ACHN (cell line): Measurements from ENCODE around the gene AGPAT4.
A peak's percentile ranks its signal among the peaks of the same experiment; 100 is the strongest.

Experiments
- DNase-seq: peaks from one replicate; pipeline ENCODE4 v3.0.0-alpha.2; 2015
- in situ Hi-C: cut with HindIII; loops from 2 replicates; pipeline ENCODE4 v1.10.0; 2017; ENCODE audit warnings: low sequenced_read_pairs, low pct_ligation_motif_present, low pct_unique_long_range_greater_than_20kb

AGPAT4 gene

DNA sequence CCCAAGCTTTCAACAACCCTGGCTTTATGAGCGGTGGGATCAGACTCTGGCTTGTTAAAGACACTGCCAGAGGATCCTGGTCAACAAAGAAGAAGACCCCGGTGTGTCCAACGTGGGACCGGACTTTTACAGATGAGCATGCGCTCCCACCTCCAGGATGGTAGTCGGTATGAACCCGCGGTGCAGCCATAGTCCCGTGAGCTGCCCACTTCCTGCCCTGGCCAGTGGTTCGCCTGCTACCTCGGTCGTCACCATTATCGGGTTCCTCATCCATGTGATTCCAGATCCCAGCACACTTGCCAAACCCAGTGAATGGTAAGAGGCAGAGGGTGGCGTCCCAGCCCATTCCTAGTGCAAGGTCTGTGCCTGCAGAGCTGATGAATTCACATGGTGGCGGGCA lies 112.7 kb downstream of the AGPAT4 start:
- DNase-seq = no peak
- in situ Hi-C loops = no loop called here

DNA sequence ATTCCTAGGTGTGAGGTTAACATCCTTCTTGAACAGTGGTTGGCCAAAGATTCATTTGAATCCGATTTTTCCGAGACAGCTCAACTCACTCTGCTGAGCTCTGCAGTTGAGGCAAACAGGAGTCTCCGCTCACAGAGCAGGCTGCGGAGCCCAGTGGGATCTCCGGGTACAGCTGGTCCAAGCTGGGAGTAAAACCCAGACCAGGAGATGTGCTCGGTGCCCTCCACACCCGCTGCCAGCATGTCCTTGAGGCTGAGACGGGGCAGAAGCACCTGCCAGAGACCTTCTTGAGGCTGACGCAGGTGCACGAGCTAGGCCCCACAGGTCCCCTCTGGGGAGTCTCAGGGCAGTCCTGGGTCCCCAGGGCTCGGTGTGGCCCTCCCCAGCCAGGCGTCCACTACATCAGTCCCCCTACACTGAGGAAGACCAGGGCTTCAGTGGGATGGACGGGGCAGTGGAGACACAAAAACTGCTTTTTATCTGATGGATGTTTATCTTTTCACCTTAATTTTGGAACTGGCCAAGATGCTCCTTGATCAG lies 119.0 kb downstream of the AGPAT4 start:
- in situ Hi-C loops = no loop called here
- no peak for DNase-seq

DNA sequence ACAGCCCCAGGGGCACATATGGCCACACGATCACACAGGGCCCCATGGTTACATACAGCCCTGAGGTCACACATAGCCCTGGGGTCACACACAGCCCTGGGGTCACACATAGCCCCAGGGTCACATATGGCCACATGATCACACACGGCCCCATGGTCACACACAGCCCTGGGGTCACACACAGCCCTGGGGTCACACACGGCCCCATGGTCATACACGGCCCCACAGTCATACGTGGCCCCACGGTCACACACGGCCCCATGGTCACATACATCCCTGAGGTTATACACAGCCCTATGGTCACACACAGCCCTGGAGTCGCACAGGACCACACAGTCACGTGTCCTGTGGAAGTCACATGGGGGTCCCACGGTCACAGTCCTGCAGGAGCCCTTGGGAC lies 120.1 kb downstream of the AGPAT4 start:
- in situ Hi-C loops = no loop called here
- DNase-seq = no peak

DNA sequence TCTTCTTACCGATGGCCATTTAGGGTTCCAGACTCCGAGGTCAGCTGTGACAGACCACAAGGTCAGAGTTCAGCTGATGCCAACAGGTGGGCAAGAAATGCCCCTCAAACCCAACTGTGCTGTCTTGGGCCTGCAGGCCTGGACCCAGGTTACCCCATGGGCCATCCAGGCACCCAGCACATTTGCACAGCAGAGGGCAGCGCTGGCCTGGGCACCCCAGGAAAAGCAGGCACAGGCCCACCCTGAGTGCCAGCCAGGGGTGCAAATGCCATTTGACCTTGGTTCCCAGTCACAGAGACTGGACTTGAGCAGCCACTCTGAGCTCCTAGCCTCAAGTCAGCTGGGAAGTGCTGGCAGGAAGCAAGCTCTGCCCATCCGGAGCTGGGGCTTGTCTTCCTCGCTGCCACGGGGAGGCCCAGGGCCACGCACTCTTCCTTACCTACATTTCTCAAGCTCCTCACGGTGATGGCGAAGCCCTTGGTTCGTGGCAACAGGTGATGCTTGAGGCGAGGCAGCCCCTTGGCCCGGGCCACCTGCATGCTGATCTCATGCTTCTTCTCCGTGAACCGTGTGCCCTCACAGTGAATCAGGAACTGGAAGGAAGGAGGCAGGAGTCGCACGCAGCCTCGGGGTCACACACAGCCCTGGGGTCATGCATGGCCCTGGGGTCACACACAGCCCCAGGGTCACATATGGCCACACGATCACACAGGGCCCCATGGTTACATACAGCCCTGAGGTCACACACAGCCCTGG lies 120.8 kb downstream of the AGPAT4 start:
- in situ Hi-C loops = no loop called here
- DNase-seq = peak; percentile 11

DNA sequence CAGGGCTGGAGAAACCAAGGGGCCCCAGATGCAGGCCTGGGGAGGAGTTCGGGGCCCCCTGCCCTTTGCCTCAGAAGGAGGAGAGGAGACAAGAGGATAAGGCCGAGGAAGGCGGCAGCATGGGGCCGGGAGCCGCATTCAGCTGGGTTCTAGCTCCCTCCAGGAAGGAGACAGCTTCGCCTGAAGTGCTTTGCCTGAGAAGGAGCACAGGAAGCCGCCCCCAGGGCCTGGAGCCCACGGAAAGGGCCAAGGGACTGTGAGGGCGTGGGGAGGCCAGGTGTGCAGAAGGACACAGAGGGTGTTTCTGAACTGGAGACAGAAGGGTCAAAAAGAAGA lies 121.4 kb downstream of the AGPAT4 start:
- in situ Hi-C loops = no loop called here

DNA sequence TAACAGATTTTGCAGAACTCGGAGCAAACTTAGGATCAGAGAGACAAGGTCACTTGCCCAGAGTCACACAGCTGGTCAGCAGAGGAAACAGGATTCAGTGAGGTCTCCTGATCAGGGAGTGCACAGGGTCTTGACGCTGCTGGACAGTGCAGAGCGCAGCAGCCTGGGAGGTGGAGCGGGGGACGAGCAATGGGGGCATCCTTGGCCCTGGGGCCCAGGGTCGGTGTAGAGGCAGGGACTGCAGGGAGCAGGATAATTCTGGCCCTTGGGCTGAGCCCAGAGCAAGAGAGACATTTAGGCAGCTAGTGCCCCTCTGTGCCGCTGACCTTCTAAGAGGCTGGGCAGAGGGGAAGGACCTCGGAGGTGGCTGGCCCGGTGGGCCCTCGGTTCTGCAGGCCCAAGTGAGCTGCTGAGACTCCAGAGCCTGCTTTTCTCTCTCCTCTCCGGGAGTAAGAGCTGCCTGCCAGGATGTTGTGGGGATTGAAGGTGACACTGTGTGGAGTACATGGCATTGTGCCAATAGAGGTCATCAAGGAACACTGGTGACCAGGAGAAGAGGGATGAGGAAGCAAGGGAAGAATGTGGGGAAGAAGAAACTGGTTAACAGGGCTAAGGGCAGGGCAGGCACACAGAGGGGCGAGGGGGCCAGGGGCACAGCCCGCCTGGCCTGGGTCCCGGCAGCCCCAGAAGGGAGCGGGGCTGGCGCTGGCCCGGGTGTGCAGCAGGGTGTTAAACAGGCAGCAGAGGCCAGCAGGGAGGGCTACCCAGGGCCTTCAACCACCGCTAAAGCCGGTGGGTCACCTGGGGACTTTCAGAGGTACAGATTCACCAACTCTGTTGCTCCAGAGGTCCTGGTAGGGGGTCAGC lies 122.0 kb downstream of the AGPAT4 start:
- no peak for DNase-seq
- in situ Hi-C loops = no loop called here

More for the DNA sequence above, 121.4 kb downstream of the AGPAT4 start:
- no peak for DNase-seq

DNA sequence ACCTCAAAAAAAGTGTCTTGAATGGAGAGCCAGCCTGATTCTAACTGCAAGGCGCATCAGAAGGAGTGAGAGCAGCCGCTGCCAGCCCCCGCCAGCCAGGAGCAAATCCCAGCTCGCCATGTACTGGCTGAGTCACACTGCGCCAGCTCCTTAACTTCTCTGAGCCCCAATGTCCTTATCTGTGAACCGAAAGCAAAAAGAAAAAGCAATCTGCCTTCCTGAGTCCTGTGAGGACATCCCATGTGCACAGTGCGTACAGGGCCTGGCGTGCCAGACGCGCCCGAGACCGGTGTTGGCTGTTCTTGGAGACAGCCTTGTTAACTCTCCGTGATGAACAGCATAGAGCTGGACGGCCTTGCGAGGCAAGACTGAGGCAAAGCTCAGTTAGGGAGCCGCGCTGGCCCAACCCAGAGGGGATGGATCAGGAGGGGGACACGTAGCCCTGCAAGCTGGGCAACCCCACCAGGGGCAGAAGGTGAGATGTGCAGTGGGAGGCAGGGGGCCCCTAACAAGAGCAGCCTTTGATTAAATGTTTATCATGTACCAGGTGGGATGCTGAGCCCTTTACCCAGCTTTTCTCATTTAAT lies 122.7 kb downstream of the AGPAT4 start:
- no peak for DNase-seq
- in situ Hi-C loops = no loop called here

DNA sequence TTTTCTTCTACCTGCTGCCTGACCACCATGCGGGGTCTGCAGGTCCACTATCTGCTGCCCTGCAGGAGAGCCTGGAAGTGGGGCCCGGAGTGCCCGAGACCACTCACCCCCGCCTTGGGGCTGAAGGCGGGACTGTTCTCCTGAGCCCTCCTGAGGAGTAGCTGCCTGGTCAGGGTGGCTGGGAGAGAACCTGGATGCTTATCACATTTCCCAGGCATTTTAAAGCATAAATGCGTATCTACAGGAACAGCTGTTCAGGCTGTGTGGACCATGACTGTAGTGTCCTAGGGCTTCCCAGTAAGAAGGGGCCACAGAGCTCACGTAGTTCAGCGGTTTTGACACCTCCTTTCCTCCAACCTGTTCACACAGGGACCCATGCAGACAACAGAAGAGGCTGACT lies 123.3 kb downstream of the AGPAT4 start:
- in situ Hi-C loops = no loop called here
- DNase-seq = no peak

DNA sequence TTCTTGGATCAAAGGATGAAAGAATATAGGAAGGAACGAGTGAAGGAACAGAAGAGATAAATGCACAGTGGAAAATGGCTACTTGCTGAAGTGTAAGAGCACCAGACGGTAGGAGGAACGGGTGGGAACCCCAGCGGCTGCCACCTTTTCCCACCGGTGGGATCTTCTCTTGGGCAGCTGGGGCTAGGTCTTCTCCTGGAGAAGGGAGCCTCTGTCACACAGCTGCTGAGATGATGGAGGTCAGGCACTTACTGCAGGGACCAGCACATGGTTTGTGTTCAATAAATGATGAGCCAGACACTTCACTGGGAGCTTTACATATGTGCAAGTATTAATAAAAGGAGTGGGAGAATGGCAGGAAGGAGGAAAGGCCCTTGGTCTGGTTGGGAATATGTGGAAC lies 123.7 kb downstream of the AGPAT4 start:
- in situ Hi-C loops = no loop called here

DNA sequence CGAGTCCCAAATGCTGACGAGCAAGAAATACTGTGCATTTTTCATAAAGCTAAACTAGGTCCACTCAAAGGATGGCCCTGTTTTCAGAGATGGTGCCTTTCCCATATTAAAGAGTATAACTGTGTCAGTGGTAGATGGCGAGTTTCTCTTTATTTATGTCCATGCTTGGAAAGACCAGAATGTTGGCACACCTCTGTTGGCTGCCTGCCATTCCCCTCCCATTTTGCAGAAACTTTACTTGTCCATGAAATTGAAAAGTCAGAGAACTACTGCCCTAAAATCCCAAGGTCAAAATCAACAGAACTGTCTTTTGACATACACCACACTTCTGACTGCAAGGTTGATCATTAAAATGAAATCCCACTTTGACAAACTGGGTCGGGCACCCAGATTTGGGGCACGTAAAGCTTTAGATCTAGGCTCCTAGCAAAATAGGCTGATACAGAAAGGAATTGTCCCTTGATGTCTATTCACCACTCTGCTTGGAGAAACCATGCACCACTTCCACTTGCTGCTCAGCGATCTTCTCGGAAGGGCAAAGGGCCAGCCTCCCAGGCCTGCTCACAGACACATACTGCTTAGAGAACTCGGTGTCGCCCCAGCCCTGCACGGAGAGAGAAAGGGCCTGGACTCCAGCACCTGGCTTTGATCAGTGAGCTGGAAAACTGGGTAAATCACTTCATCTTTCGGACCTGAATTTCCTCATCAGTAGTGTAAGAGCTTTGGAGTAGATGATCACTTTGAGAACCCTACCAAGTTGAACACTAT lies 130.0 kb downstream of the AGPAT4 start:
- in situ Hi-C loops = no loop called here
- no peak for DNase-seq

More for the DNA sequence above, 123.7 kb downstream of the AGPAT4 start:
- DNase-seq = no peak

DNA sequence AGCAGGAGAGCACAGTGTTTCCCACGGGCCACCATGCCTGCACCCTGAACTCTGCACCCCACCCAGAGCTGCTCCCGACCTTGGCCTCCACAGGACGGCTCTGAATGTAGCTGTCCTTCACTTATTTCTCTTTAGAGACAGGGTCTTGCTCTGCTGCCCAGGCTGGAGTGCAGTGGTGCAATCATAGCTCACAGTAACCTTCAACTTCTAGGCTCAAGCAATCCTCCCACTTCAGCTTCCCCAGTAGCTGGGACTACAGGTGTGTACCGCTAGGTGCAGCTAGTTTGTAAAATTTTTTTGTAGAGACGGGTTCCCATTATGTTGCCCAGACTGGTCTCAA lies 130.9 kb downstream of the AGPAT4 start:
- DNase-seq = no peak
- in situ Hi-C loops = no loop called here

DNA sequence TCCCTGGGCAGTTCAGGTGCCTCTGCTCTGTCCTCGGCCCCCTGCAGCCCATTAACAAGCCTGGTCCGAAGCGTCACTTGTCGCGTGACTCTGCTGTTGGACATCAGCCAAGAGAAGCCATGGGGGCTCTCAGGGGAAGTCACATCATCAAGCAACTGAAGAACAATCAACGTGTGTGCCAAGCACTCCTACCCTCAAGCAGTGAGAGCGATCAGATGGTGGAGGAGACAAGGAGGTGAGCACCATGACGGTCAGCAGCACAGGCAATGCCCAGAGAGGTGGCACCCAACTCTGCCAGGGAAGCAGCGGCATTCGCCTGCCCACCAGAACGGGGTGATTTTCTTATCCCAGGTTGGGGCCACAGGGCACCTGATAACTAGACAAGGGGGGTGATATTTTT lies 132.7 kb downstream of the AGPAT4 start:
- no peak for DNase-seq
- in situ Hi-C loops = no loop called here

DNA sequence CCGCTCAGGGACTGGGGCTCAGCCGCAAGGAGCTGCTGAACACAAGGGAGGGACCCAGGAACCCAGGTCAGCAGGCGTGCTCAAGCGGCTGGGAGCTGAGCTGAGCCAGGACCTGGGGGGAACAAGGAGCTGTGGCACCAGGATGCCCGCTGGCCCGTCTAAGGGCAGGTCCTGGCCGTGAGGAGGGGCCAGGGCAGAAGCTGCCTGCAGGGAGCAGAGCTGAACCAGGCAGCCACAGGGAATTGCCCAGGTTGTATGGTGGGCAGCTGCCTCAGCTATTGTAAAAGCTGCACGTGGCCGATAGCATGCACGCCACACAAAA lies 133.3 kb downstream of the AGPAT4 start:
- in situ Hi-C loops = no loop called here
- DNase-seq = no peak

DNA sequence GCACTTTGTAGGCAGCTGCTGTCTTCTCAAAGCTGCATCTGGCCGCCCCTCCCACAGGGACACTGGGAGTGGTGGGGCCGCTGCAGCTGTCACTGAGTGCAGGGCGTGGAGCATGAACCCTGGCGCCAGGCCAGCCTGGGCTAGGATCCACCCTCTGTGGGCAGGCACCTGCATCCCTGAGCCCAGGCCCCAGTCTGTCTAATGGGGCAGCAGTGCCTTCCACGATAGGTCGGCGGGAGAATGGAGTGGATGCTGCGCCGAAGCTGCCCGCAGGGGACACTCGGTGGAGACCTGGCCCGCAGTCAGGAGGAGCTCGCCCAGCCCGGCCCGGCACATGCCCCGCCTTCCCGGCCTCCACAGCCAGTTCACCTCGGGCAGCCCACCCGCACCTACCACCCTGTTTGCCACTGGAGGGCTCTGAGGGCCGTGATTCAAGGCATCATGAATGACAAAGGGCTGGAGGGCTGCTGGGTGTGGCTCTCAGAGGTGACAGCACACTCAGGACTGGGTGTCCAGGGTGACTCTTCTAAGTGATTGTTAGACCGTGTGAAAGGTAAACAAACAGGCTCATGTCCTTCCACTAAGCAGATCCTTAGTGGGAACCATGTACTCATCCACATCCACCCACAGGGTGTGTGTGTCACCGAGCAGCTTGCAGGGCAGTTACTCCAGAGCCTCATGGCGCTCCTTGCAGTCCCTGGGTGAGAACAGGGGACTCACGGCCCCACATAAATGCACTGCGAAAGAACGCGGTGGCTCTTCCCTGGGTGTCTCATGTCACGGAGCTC lies 133.9 kb downstream of the AGPAT4 start:
- no peak for DNase-seq
- in situ Hi-C loops = no loop called here

DNA sequence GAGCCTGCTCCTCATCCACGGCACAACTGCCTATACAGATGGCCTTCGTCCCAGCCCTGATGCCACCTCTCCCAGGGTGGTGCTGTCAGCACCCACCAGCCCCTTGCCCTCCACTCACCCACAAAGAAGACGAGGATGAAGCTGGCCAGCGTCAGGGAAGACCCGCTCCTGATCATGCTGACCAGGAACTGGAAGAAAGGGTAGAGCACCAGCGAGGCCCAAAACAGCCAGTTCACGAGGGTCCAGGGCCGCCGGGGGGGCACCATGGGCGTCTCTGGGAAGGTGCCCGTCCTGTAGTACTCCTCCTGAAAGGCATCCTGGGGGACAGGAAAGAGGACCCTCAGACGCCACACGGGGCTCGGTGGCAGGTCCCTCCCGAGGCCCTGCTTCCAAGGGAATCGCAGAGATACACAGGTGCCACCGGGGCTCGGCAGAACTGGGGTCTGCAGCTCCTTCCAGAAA lies 134.5 kb downstream of the AGPAT4 start:
- DNase-seq = no peak
- in situ Hi-C loops = no loop called here

DNA sequence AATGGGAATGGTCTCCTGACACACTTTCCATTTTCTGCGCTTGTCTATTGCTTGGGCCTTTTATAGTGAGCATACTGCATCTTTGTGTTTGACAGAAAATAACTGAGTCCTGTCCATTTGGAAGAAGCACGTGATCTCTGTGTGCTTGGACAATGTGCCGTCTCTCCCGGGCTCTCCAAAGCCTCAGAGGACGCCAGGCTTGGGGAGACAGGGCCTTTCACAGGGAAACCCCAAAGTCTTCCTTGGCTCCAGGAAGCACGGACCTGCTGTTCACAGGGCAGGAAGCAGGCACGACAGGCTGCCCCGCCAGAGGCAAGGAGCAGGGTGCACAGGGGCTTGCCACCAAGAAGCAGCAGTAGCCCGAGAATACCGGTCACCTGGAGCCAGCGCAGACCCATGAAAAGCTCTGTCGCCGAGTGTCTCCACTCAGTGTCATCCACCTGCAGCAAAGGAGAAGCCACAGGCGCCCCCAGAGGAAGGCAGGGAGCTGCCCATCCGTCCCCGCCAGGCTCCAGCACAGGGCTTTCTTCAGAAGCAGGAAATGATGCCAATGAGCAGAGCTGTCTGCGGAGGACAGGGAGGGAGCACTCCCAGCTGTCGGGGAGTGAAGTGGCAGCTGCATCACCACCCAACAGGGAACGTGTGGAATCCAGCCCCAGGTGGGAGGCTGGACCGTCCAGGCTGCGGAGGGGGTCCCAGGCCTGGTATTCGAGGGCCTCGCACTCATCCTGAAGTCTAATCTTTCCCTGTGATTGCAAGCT lies 135.1 kb downstream of the AGPAT4 start:
- in situ Hi-C loops = no loop called here
- DNase-seq = no peak

DNA sequence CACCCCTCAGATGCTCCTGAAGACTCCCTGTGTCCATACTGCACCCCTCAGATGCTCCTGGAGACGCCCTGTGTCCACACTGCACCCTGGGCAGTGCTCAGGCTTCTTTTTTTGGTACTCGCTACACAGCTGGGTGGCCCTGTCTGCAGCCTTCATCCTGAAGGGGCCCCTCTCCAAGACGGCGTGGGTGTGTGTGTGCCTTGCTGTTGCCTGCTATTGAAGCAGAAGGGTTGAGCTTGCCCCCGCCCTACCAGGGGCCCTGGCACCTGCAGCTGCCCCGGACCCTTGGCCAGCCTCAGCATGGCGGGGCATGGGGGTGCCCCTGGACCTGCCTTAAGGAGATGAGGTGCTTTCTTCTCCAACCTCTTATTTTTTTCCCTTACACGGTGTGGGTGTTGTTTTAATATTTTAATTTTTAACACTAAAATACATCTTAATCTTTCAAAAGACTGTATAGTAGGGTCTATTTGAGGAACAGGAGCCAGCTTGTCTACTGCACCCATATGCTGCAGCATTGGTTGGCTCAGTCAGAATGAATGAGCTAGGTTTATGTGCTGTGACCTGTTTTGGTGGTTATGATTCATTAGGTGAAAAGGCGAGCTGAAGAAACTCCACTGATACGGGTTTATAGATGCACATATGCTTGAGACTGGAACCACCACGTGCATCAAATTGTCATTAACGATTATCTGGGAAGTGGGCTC lies 135.9 kb downstream of the AGPAT4 start:
- no peak for DNase-seq
- in situ Hi-C loops = no loop called here
